ENCODE data around the gene ANTXR2. TPM values are rescaled to one million over a fixed set of nuclear protein-coding genes. Genes with fewer than 3 reads are reported as not detected.

Gene ANTXR2
- total RNA-seq, 4 donors from 2014 or later, result 33.5 to 57.8 (median 47.3) TPM

DNA sequence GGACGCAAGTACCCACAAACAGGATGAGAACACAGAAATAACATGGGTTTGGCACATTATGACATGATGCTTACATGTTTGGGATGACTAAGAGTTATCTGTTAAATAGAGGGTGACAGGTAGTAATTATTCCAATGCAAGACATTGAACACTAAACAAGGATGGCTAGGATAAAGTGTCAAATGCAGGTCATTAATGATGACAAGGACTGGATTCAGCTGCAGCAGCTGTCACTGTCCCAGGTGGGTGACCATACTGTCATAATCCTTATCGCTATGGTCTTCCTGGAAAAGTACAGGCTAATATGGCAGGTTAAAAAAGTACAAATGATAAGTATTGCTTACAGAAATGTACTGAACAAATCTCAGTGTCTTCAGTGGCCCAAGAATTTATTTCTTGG, 123.9 kb downstream of the ANTXR2 start:
- Histone ChIP-seq H3K27me3 (no peaks in the 10 kb centered on the region), H3K4me1 (no peaks in the 10 kb centered on the region), H3K4me3 (no peak overlapping the region), H3K9me3 (no peaks in the 10 kb centered on the region), H3K36me3 (no peaks in the 10 kb centered on the region), H3K27ac (no peak overlapping the region)
- DNase-seq, result no peak
- TF ChIP-seq CTCF (IDR thresholded peaks at IDR 0.05) (no peak), POLR2A (IDR thresholded peaks at IDR 0.05) (no peak)

GRCh38 chr4:79948739-79949138, 124.3 kb downstream of the ANTXR2 start:
- no peak for DNase-seq
- no peak for TF ChIP-seq CTCF (IDR thresholded peaks at IDR 0.05)
- Histone ChIP-seq H3K4me3 (no peak overlapping the region), H3K36me3 (no peaks in the 10 kb centered on the region), H3K4me1 (no peaks in the 10 kb centered on the region), H3K9me3 (no peaks in the 10 kb centered on the region), H3K27me3 (no peaks in the 10 kb centered on the region), H3K27ac (no peak overlapping the region)

GRCh38 chr4:79948261-79948660, 124.8 kb downstream of the ANTXR2 start:
- DNase-seq, result no peak
- H3K27ac ChIP-seq, result no peak overlapping the region
- H3K36me3 ChIP-seq, result no peaks in the 10 kb centered on the region
- H3K9me3 ChIP-seq, result no peaks in the 10 kb centered on the region
- no peaks in the 10 kb centered on the region for H3K4me1 ChIP-seq
- TF ChIP-seq POLR2A (IDR thresholded peaks at IDR 0.05) (no peak), CTCF (IDR thresholded peaks at IDR 0.05) (no peak)
- H3K4me3 ChIP-seq, result no peak overlapping the region
- no peaks in the 10 kb centered on the region for H3K27me3 ChIP-seq

DNA sequence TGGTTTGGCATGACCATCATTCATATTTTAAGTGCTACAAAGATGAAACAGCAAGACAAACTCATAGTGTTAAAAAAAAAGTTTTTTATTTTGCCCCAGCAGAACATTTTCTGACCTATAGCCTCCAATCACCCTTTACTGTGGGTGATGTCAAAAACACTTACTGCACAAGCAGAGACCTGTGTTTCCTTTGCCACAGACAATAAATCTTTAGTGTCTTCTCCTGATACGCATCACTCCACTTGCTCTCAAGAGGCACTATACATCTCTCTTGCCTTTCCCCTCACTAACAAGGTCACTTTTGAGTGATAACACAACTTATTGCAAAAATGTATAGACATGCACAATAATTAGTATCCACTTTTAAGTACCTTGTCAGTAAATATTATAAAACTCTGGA, 125.6 kb downstream of the ANTXR2 start:
- H3K27me3 ChIP-seq, result no peaks in the 10 kb centered on the region
- TF ChIP-seq CTCF (IDR thresholded peaks at IDR 0.05), result no peak
- H3K36me3 ChIP-seq, result no peaks in the 10 kb centered on the region
- H3K4me3 ChIP-seq, result no peak overlapping the region
- H3K9me3 ChIP-seq, result no peaks in the 10 kb centered on the region
- no peak for DNase-seq
- H3K4me1 ChIP-seq, result no peaks in the 10 kb centered on the region
- H3K27ac ChIP-seq, result no peak overlapping the region

GRCh38 chr4:79935274-79935673, 137.8 kb downstream of the ANTXR2 start:
- H3K27ac ChIP-seq, result no peak overlapping the region
- H3K27me3 ChIP-seq, result no peaks in the 10 kb centered on the region
- no peak for DNase-seq
- no peaks in the 10 kb centered on the region for H3K36me3 ChIP-seq
- H3K9me3 ChIP-seq, result no peaks in the 10 kb centered on the region
- no peak for TF ChIP-seq POLR2A (IDR thresholded peaks at IDR 0.05)
- no peak for TF ChIP-seq CTCF (IDR thresholded peaks at IDR 0.05)
- H3K4me1 ChIP-seq, result no peaks in the 10 kb centered on the region
- no peak overlapping the region for H3K4me3 ChIP-seq

GRCh38 chr4:79934660-79935059, 138.4 kb downstream of the ANTXR2 start:
- no peaks in the 10 kb centered on the region for H3K4me1 ChIP-seq
- no peak for DNase-seq
- no peaks in the 10 kb centered on the region for H3K36me3 ChIP-seq
- no peaks in the 10 kb centered on the region for H3K9me3 ChIP-seq
- no peaks in the 10 kb centered on the region for H3K27me3 ChIP-seq
- no peak overlapping the region for H3K4me3 ChIP-seq
- H3K27ac ChIP-seq, result no peak overlapping the region
- no peak for TF ChIP-seq POLR2A (IDR thresholded peaks at IDR 0.05)
- TF ChIP-seq CTCF (IDR thresholded peaks at IDR 0.05), result no peak

All from Peyer's patch (tissue), 4 donors.